H9 (cell line): ENCODE data around the gene RGS6. TPM values are rescaled to one million over a fixed set of nuclear protein-coding genes. Genes with fewer than 3 reads are reported as not detected.

ENCODE experiments used
- DNase-seq: peaks from one replicate; pipeline ENCODE4 v3.0.0-alpha.2; 2017
- H2AFZ ChIP-seq: one replicate; pipeline ENCODE4 v1.6.1; 2013; ENCODE audit warnings: mild to moderate bottlenecking, low read length, control low read depth, moderate library complexity
- H2AK5ac ChIP-seq: 2 replicates; pipeline ENCODE4 v1.6.1; 2013; ENCODE audit warnings: low read length, control low read depth, mixed read lengths; ENCODE audit not compliant: insufficient read length
- H2BK120ac ChIP-seq: one replicate; pipeline ENCODE4 v1.6.1; 2013; ENCODE audit warnings: low read depth, mild to moderate bottlenecking, low read length, control low read depth, inconsistent platforms; ENCODE audit not compliant: poor library complexity, severe bottlenecking
- H2BK12ac ChIP-seq: 2 replicates; pipeline ENCODE4 v1.6.1; 2013; ENCODE audit warnings: low read length, control low read depth, mixed read lengths, low read depth; ENCODE audit not compliant: insufficient read length
- H2BK15ac ChIP-seq: 2 replicates; pipeline ENCODE4 v1.6.1; 2013; ENCODE audit warnings: low read depth, low read length, control low read depth
- H2BK20ac ChIP-seq: one replicate; pipeline ENCODE4 v1.6.1; 2013; ENCODE audit warnings: low read depth, mild to moderate bottlenecking, low read length, control low read depth, inconsistent platforms; ENCODE audit not compliant: poor library complexity, severe bottlenecking
- H2BK5ac ChIP-seq: 2 replicates; pipeline ENCODE4 v1.6.1; 2013; ENCODE audit warnings: low read length, control low read depth, mixed read lengths; ENCODE audit not compliant: insufficient read length
- H3K14ac ChIP-seq: 2 replicates; pipeline ENCODE4 v1.6.1; 2013; ENCODE audit warnings: low read length, control low read depth; ENCODE audit not compliant: insufficient read depth
- H3K18ac ChIP-seq: 2 replicates; pipeline ENCODE4 v1.6.1; 2013; ENCODE audit warnings: low read depth, mild to moderate bottlenecking, mixed read lengths, low read length, control low read depth; ENCODE audit not compliant: insufficient read length
- H3K23ac ChIP-seq: 2 replicates; pipeline ENCODE4 v1.6.1; 2013; ENCODE audit warnings: low read length, control low read depth, mixed read lengths, low read depth; ENCODE audit not compliant: insufficient read length
- H3K23me2 ChIP-seq: 2 replicates; pipeline ENCODE4 v1.6.1; 2013; ENCODE audit warnings: low read depth, mild to moderate bottlenecking, mixed read lengths, low read length, control low read depth; ENCODE audit not compliant: insufficient read length, poor library complexity, severe bottlenecking
- H3K27ac ChIP-seq: 2 replicates; pipeline ENCODE4 v1.5.1; 2013; ENCODE audit warnings: low read length, control low read depth, mixed read lengths, low read depth; ENCODE audit not compliant: insufficient read length
- H3K27me3 ChIP-seq: 2 replicates; pipeline ENCODE4 v1.6.1; 2013; ENCODE audit warnings: low read length, control low read depth, inconsistent platforms; ENCODE audit not compliant: insufficient read depth
- H3K4ac ChIP-seq: 2 replicates; pipeline ENCODE4 v1.6.1; 2013; ENCODE audit warnings: low read depth, mild to moderate bottlenecking, control low read depth, inconsistent platforms, low read length, moderate library complexity
- H3K4me1 ChIP-seq: 2 replicates; pipeline ENCODE4 v1.6.1; 2013; ENCODE audit warnings: low read length, control low read depth, inconsistent platforms; ENCODE audit not compliant: insufficient read depth
- H3K4me2 ChIP-seq: 2 replicates; pipeline ENCODE4 v1.6.1; 2013; ENCODE audit warnings: low read length, control low read depth, mixed read lengths; ENCODE audit not compliant: insufficient read length, insufficient read depth
- H3K56ac ChIP-seq: 2 replicates; pipeline ENCODE4 v1.6.1; 2013; ENCODE audit warnings: low read depth, mild to moderate bottlenecking, mixed read lengths, low read length, control low read depth; ENCODE audit not compliant: insufficient read length
- H3K79me1 ChIP-seq: 2 replicates; pipeline ENCODE4 v1.6.1; 2013; ENCODE audit warnings: low read depth, mild to moderate bottlenecking, moderate library complexity, low read length, control low read depth, inconsistent platforms; ENCODE audit not compliant: insufficient read depth, poor library complexity, severe bottlenecking
- H3K79me2 ChIP-seq: 2 replicates; pipeline ENCODE4 v1.6.1; 2013; ENCODE audit warnings: low read length, control low read depth, inconsistent platforms; ENCODE audit not compliant: insufficient read depth
- H3K9ac ChIP-seq: 2 replicates; pipeline ENCODE4 v1.6.1; 2013; ENCODE audit warnings: low read length, control low read depth, mixed read lengths; ENCODE audit not compliant: insufficient read length; ENCODE audit errors: extremely low read depth
- H3K9me3 ChIP-seq: one replicate; pipeline ENCODE4 v1.6.1; 2013; ENCODE audit warnings: low read depth, low read length, inconsistent platforms; ENCODE audit not compliant: control insufficient read depth
- H3T11ph ChIP-seq: one replicate; pipeline ENCODE4 v1.6.1; 2013; ENCODE audit warnings: mild to moderate bottlenecking, low read length, control low read depth, inconsistent platforms
- H4K20me1 ChIP-seq: one replicate; pipeline ENCODE4 v1.6.1; 2013; ENCODE audit not compliant: control insufficient read depth, insufficient read length, insufficient read depth
- H4K5ac ChIP-seq: 2 replicates; pipeline ENCODE4 v1.6.1; 2013; ENCODE audit warnings: low read depth, mild to moderate bottlenecking, mixed read lengths, low read length, control low read depth; ENCODE audit not compliant: insufficient read length
- H4K8ac ChIP-seq: replicated peaks from 2 replicates; pipeline ENCODE4 v1.6.1; 2013; ENCODE audit warnings: low read length, control low read depth, mixed read lengths, low read depth; ENCODE audit not compliant: insufficient read length
- H4K91ac ChIP-seq: 2 replicates; pipeline ENCODE4 v1.6.1; 2013; ENCODE audit warnings: low read depth, mild to moderate bottlenecking, moderate library complexity, mixed read lengths, low read length, control low read depth; ENCODE audit not compliant: insufficient read length
- H3K27ac Mint-ChIP-seq, 3 experiments: 2 replicates in 2 of 3; 3 replicates in 1 of 3; pipeline ENCODE4 v1.8.0; 2020 to 2021; ENCODE audit warnings: mixed read lengths in 3 of 3, mild to moderate bottlenecking in 1 of 3, moderate library complexity in 1 of 3
- H3K27me3 Mint-ChIP-seq: 2 replicates; pipeline ENCODE4 v1.8.0; 2021; ENCODE audit warnings: low read depth, mild to moderate bottlenecking, moderate library complexity, mixed read lengths
- H3K36me3 Mint-ChIP-seq, 3 experiments: 2 replicates in 2 of 3; 3 replicates in 1 of 3; pipeline ENCODE4 v1.8.0; 2020 to 2021; ENCODE audit warnings: low read depth in 3 of 3, mixed read lengths in 3 of 3; ENCODE audit not compliant: insufficient read depth in 1 of 3
- H3K4me1 Mint-ChIP-seq, 2 experiments: 2 replicates each; pipeline ENCODE4 v1.8.0; 2020; ENCODE audit warnings: mixed read lengths in 2 of 2
- H3K4me3 Mint-ChIP-seq, 2 experiments: 2 replicates in 1 of 2; 3 replicates in 1 of 2; pipeline ENCODE4 v1.8.0; 2020 to 2021; ENCODE audit warnings: mild to moderate bottlenecking in 2 of 2, mixed read lengths in 2 of 2, moderate library complexity in 1 of 2
- H3K9me3 Mint-ChIP-seq, 2 experiments: 2 replicates in 1 of 2; 3 replicates in 1 of 2; pipeline ENCODE4 v1.8.0; 2020; ENCODE audit warnings: mild to moderate bottlenecking in 2 of 2, mixed read lengths in 2 of 2, moderate library complexity in 1 of 2
- CTCF ChIP-seq: fragments of 200-600 bp; sonication (generic); conservative IDR thresholded peaks from 3 replicates; pipeline ENCODE4 v1.8.0; 2021; ENCODE audit warnings: antibody characterized with exemption, mild to moderate bottlenecking
- WGBS: extraction: QIAGEN DNeasy Blood & Tissue Kit; methylation state at CpG from one replicate; pipeline ENCODE4 v1.1.7; 2013; ENCODE audit warnings: missing lambda C conversion rate, low lambda C conversion rate, mixed read lengths; ENCODE audit not compliant: insufficient read length; ENCODE audit errors: extremely low coverage; 5-methylcytosine and 5-hydroxymethylcytosine counted together
- total RNA-seq: library from RNA; stranded (reverse); gene quantifications from 2 replicates; pipeline ENCODE4 v1.2.1, GENCODE V29; 2021

The RGS6 gene
- total RNA-seq, 1 experiment from 2014 or later: 3.0 TPM

- Histone ChIP-seq H2BK120ac (no peak overlapping the region), H3K79me1 (no peaks in the 10 kb centered on the region), H3K27me3 (no peaks in the 10 kb centered on the region), H3K56ac (no peak overlapping the region), H2AK5ac (no peak overlapping the region), H4K5ac (no peak overlapping the region), H4K91ac (no peak overlapping the region), H4K20me1 (no peaks in the 10 kb centered on the region), H3K79me2 (no peaks in the 10 kb centered on the region), H2AFZ (no peak overlapping the region), H3T11ph (no peak overlapping the region), H3K14ac (no peak overlapping the region), H2BK15ac (no peak overlapping the region), H4K8ac (no peak overlapping the region), H3K4me1 (no peaks in the 10 kb centered on the region), H2BK5ac (no peak overlapping the region), H3K4ac (no peak overlapping the region), H2BK12ac (no peak overlapping the region), H3K9me3 (no peaks in the 10 kb centered on the region), H3K18ac (no peak overlapping the region), H3K23ac (no peak overlapping the region), H2BK20ac (no peak overlapping the region), H3K9ac (no peak overlapping the region), H3K27ac (no peak overlapping the region), H3K4me2 (no peak overlapping the region), H3K23me2 (no peaks in the 10 kb centered on the region)
- no CpG with 5 or more reads among the region's 7 CpGs for WGBS
- DNase-seq: no peak
- Mint-ChIP-seq H3K9me3 (peaks cover 9 to 12% of the 10 kb centered on the region in 2 experiments), H3K36me3 (peaks cover 3 to 17% (median 4%) of the 10 kb centered on the region in 3 experiments; a peak in 5 of 7 replicates), H3K4me1 (peaks cover 19 to 21% of the 10 kb centered on the region in 2 experiments), H3K27ac (peak overlapping the region in 1 of 3 experiments; percentile 32; a peak in 1 of 7 replicates), H3K27me3 (no peaks in the 10 kb centered on the region), H3K4me3 (no peak overlapping the region)
- no peak for TF ChIP-seq CTCF
These were observed 113.7 kb downstream of the RGS6 start for GRCh38 chr14:72045885-72046284.
